HG02981 (cell line): ENCODE data around the gene PRAMEF12.
"Not testable (repeated sequence)": the region's sequence is repeated elsewhere in the genome, so short reads cannot be mapped to it uniquely, and the experiment has no call there.

Source experiments
- ATAC-seq: cut with Tn5 transposase; IDR thresholded peaks from one replicate; pipeline ENCODE4 v1.9.1; 2021; ENCODE audit warnings: mild to moderate bottlenecking, moderate library complexity; ENCODE audit not compliant: unreplicated experiment

PRAMEF12 gene

GRCh38 chr1:12770620-12771019 is 2.9 kb upstream of the PRAMEF12 start:
- ATAC-seq, result no peak

- no peak for ATAC-seq
Observed at GRCh38 chr1:12771186-12771585, 2.4 kb upstream of the PRAMEF12 start.

GRCh38 chr1:12772520-12772919 is 1.0 kb upstream of the PRAMEF12 start:
- ATAC-seq, result no peak

- ATAC-seq, result no peak
Observed at GRCh38 chr1:12774801-12775345, 1.3 kb downstream of the PRAMEF12 start.

GRCh38 chr1:12775443-12775842 is 1.9 kb downstream of the PRAMEF12 start:
- no peak for ATAC-seq

- no peak for ATAC-seq
Observed at GRCh38 chr1:12776801-12777557, 3.4 kb downstream of the PRAMEF12 start.

- no peak for ATAC-seq
Observed at GRCh38 chr1:12778061-12778460, 4.5 kb downstream of the PRAMEF12 start.

GRCh38 chr1:12778907-12779306 is 5.4 kb downstream of the PRAMEF12 start:
- no peak for ATAC-seq

GRCh38 chr1:12781488-12781887 is 8.0 kb downstream of the PRAMEF12 start:
- ATAC-seq, result not testable (repeated sequence)

GRCh38 chr1:12783783-12784182 is 10.2 kb downstream of the PRAMEF12 start:
- not testable (repeated sequence) for ATAC-seq

GRCh38 chr1:12784729-12785128 is 11.2 kb downstream of the PRAMEF12 start:
- ATAC-seq, result not testable (repeated sequence)

- not testable (repeated sequence) for ATAC-seq
Observed at GRCh38 chr1:12791097-12791496, 17.6 kb downstream of the PRAMEF12 start, which contains the start of gene PRAMEF1. PRAMEF1 (plus strand) TSS chr1:12791397; CDS start chr1:12793228, 1,831 bp downstream.

GRCh38 chr1:12798911-12799310 is 25.4 kb downstream of the PRAMEF12 start:
- ATAC-seq, result no peak

- ATAC-seq, result no peak
Observed at GRCh38 chr1:12799730-12800129, 26.2 kb downstream of the PRAMEF12 start.

- ATAC-seq, result no peak
Observed at GRCh38 chr1:12809933-12810332, 36.4 kb downstream of the PRAMEF12 start.

GRCh38 chr1:12810691-12811408 is 37.3 kb downstream of the PRAMEF12 start:
- no peak for ATAC-seq

- ATAC-seq, result no peak
Observed at GRCh38 chr1:12811409-12811784, 37.9 kb downstream of the PRAMEF12 start.

GRCh38 chr1:12819061-12819460 is 45.5 kb downstream of the PRAMEF12 start:
- not testable (repeated sequence) for ATAC-seq
